PFSK-1 (cell line): Measurements from ENCODE around the gene CCR3.

Experiments
- FOXP2 ChIP-seq: optimal IDR thresholded peaks from 2 replicates; pipeline ENCODE3; 2011; ENCODE audit warnings: borderline replicate concordance, control low read depth, inconsistent platforms; ENCODE audit not compliant: insufficient read depth; ENCODE audit errors: extremely low read length, extremely low read depth
- POLR2AphosphoS5 ChIP-seq: IDR thresholded peaks from 2 replicates; pipeline ENCODE4 v1.6.1; 2012; ENCODE audit warnings: low read depth, mild to moderate bottlenecking, control low read depth, low read length, moderate library complexity
- REST ChIP-seq, 2 experiments: IDR thresholded peaks; 2 replicates each; pipeline versions ENCODE4 v1.6.1 to v1.8.0; 2011 to 2012; ENCODE audit warnings: low read depth in 2 of 2, low read length in 2 of 2, control low read depth in 1 of 2, inconsistent platforms in 1 of 2, mild to moderate bottlenecking in 1 of 2, moderate library complexity in 1 of 2; ENCODE audit not compliant: insufficient read depth in 1 of 2
- SIN3A ChIP-seq: IDR thresholded peaks from 2 replicates; pipeline ENCODE4 v1.6.1; 2012; ENCODE audit warnings: mild to moderate bottlenecking, low read length, moderate library complexity, borderline replicate concordance; ENCODE audit not compliant: insufficient read depth
- TAF1 ChIP-seq: IDR thresholded peaks from 2 replicates; pipeline ENCODE4 v1.6.1; 2012; ENCODE audit warnings: low read length, control low read depth, borderline replicate concordance; ENCODE audit not compliant: insufficient read depth

The CCR3 gene

GRCh38 chr3:46277476-46277875, 35.2 kb downstream of the CCR3 start:
- TF ChIP-seq POLR2AphosphoS5 (no peak), SIN3A (no peak), FOXP2 (no peak), TAF1 (no peak), REST (IDR thresholded peaks at IDR 0.05; ENCODE audit: insufficient read depth in 1 of 2, low read depth in 2 of 2, low read length in 2 of 2) (no peak)

GRCh38 chr3:46278816-46279672, 36.8 kb downstream of the CCR3 start:
- TF ChIP-seq TAF1: no peak
- TF ChIP-seq POLR2AphosphoS5: no peak
- no peak for TF ChIP-seq SIN3A
- TF ChIP-seq FOXP2: no peak
- TF ChIP-seq REST (IDR thresholded peaks at IDR 0.05; ENCODE audit: insufficient read depth in 1 of 2, low read depth in 2 of 2, low read length in 2 of 2): no peak

- no peak for TF ChIP-seq FOXP2
- no peak for TF ChIP-seq POLR2AphosphoS5
- no peak for TF ChIP-seq TAF1
Measured at GRCh38 chr3:46280105-46280797, 38.0 kb downstream of the CCR3 start.

- TF ChIP-seq TAF1: no peak
- no peak for TF ChIP-seq FOXP2
- no peak for TF ChIP-seq POLR2AphosphoS5
- TF ChIP-seq REST (IDR thresholded peaks at IDR 0.05; ENCODE audit: insufficient read depth in 1 of 2, low read depth in 2 of 2, low read length in 2 of 2): no peak
- TF ChIP-seq SIN3A: no peak
Measured at GRCh38 chr3:46281551-46281950, 39.3 kb downstream of the CCR3 start.

- no peak for TF ChIP-seq FOXP2
- no peak for TF ChIP-seq REST (IDR thresholded peaks at IDR 0.05; ENCODE audit: insufficient read depth in 1 of 2, low read depth in 2 of 2, low read length in 2 of 2)
- TF ChIP-seq SIN3A: no peak
- no peak for TF ChIP-seq POLR2AphosphoS5
- no peak for TF ChIP-seq TAF1
Measured at GRCh38 chr3:46282041-46282440, 39.8 kb downstream of the CCR3 start.
